Endothelial cell of umbilical vein (primary cell): ENCODE results near the gene SYNE1. TPM values are rescaled to one million over a fixed set of nuclear protein-coding genes. Genes with fewer than 3 reads are reported as not detected.
A peak's percentile ranks its signal among the peaks of the same experiment; 100 is the strongest.

ENCODE experiments used
- BruUV-seq: library from RNA; stranded (reverse); fragments of 400-500 nt; replicated peaks from 2 replicates; lab custom pipeline; 2021; lab: Mats Ljungman, UMichigan
- CTCF ChIA-PET: fragments of 300-600, 350-600 bp; sonication (Branson Sonifier 250); formaldehyde crosslinking; loops from one replicate; lab custom pipeline; 2021; ENCODE audit warnings: antibody characterized with exemption, inconsistent platforms; lab: Charles Lee
- POLR2A ChIA-PET: fragments of 300-600, 350-600 bp; sonication (Branson Sonifier 250); formaldehyde crosslinking; loops from one replicate; lab custom pipeline; 2021; ENCODE audit warnings: antibody characterized with exemption, inconsistent platforms; lab: Charles Lee
- DNase-seq: peaks from one replicate; pipeline ENCODE4 v3.0.0-alpha.2; 2011; ENCODE audit warnings: low read depth, low spot score
- FAIRE-seq: peaks from 2 replicates; lab custom pipeline; 2011; peaks lifted over from hg19 to GRCh38; lab: Jason Lieb, UNC
- H2AFZ ChIP-seq: 2 replicates; pipeline ENCODE4 v1.6.0; 2012; ENCODE audit warnings: low read depth, low read length, control low read depth, inconsistent platforms
- H3K27ac ChIP-seq: 2 replicates; pipeline ENCODE4 v1.5.1; 2011; ENCODE audit warnings: low read depth, mild to moderate bottlenecking, control low read depth, low read length, moderate library complexity; ENCODE audit not compliant: insufficient read depth
- H3K27me3 ChIP-seq, 2 experiments: 2 replicates each; pipeline versions ENCODE4 v1.6.0 to v1.6.1; 2011; ENCODE audit warnings: low read length in 2 of 2, mixed read lengths in 1 of 2; ENCODE audit not compliant: control insufficient read depth in 2 of 2, insufficient read depth in 2 of 2
- H3K36me3 ChIP-seq, 2 experiments: 2 replicates in 1 of 2; 3 replicates in 1 of 2; pipeline ENCODE4 v1.5.1; 2011; ENCODE audit warnings: low read length in 2 of 2, mild to moderate bottlenecking in 1 of 2, moderate library complexity in 1 of 2; ENCODE audit not compliant: control insufficient read depth in 2 of 2, insufficient read depth in 2 of 2; ENCODE audit errors: extremely low read depth in 1 of 2
- H3K4me1 ChIP-seq: 3 replicates; pipeline ENCODE4 v1.5.1; 2011; ENCODE audit warnings: mild to moderate bottlenecking, low read length; ENCODE audit not compliant: control insufficient read depth, insufficient read depth; ENCODE audit errors: extremely low read depth
- H3K4me2 ChIP-seq: 2 replicates; pipeline ENCODE4 v1.6.1; 2011; ENCODE audit warnings: low read length, control low read depth, mixed read lengths; ENCODE audit not compliant: insufficient read depth
- H3K4me3 ChIP-seq, 3 experiments: fragments of 200-600 bp in 1 of 3; sonication (generic), shearing (Covaris generic) in 1 of 3; replicated peaks in 1 of 3; 2 replicates each; pipeline ENCODE4 v1.5.1; 2011 to 2016; ENCODE audit warnings: control low read depth in 3 of 3, low read length in 3 of 3, mild to moderate bottlenecking in 2 of 3, inconsistent platforms in 1 of 3, low read depth in 1 of 3, moderate library complexity in 1 of 3; ENCODE audit not compliant: insufficient read depth in 1 of 3
- H3K79me2 ChIP-seq: 2 replicates; pipeline ENCODE4 v1.6.0; 2012; ENCODE audit warnings: low read length, inconsistent platforms; ENCODE audit not compliant: control insufficient read depth, insufficient read depth
- H3K9ac ChIP-seq: replicated peaks from 2 replicates; pipeline ENCODE3; 2011; ENCODE audit warnings: low read length, control low read depth; ENCODE audit not compliant: insufficient read depth; ENCODE audit errors: extremely low read depth
- H3K9me1 ChIP-seq: replicated peaks from 3 replicates; pipeline ENCODE4 v1.6.0; 2011; ENCODE audit warnings: mild to moderate bottlenecking, low read length; ENCODE audit not compliant: control insufficient read depth, insufficient read depth; ENCODE audit errors: extremely low read depth
- H3K9me3 ChIP-seq: replicated peaks from 2 replicates; pipeline ENCODE4 v1.5.1; 2012; ENCODE audit warnings: low read length, inconsistent platforms; ENCODE audit not compliant: control insufficient read depth, insufficient read depth
- H4K20me1 ChIP-seq: replicated peaks from 2 replicates; pipeline ENCODE3; 2011; ENCODE audit warnings: mild to moderate bottlenecking, low read length; ENCODE audit not compliant: control insufficient read depth, insufficient read depth; ENCODE audit errors: extremely low read depth
- CTCF ChIP-seq, 2 donors: IDR thresholded peaks; 1 replicate in 1 of 2; 2 replicates in 1 of 2; pipeline ENCODE4 v1.5.1; 2011; ENCODE audit warnings: low read length in 2 of 2, mild to moderate bottlenecking in 2 of 2, moderate library complexity in 2 of 2, control low read depth in 1 of 2, inconsistent platforms in 1 of 2, low read depth in 1 of 2; ENCODE audit not compliant: insufficient read depth in 1 of 2; ENCODE audit errors: extremely low read depth in 1 of 2
- EZH2 ChIP-seq: IDR thresholded peaks from 2 replicates; pipeline ENCODE4 v1.6.1; 2012; ENCODE audit warnings: borderline replicate concordance, low read depth, mild to moderate bottlenecking, moderate library complexity, low read length, inconsistent platforms; ENCODE audit not compliant: severe bottlenecking
- FOS ChIP-seq: IDR thresholded peaks from 2 replicates; pipeline ENCODE4 v1.6.1; 2011; ENCODE audit warnings: mild to moderate bottlenecking, low read length, moderate library complexity, borderline replicate concordance; ENCODE audit not compliant: insufficient read depth
- GATA2 ChIP-seq: IDR thresholded peaks from 2 replicates; pipeline ENCODE4 v1.7.0; 2011; ENCODE audit warnings: low read depth, mild to moderate bottlenecking, moderate library complexity, mixed read lengths, low read length; ENCODE audit not compliant: insufficient read length, insufficient read depth
- JUN ChIP-seq: IDR thresholded peaks from 2 replicates; pipeline ENCODE4 v1.6.1; 2011; ENCODE audit warnings: borderline replicate concordance, low read depth; ENCODE audit not compliant: insufficient read length, insufficient read depth
- MAX ChIP-seq: IDR thresholded peaks from 2 replicates; pipeline ENCODE4 v1.6.1; 2011; ENCODE audit not compliant: insufficient read depth, insufficient read length
- MYC ChIP-seq: IDR thresholded peaks from one replicate; pipeline ENCODE4 v1.6.1; 2011; ENCODE audit warnings: mild to moderate bottlenecking, low read depth, low read length
- POLR2A ChIP-seq: IDR thresholded peaks from 2 replicates; pipeline ENCODE4 v1.6.1; 2012; ENCODE audit warnings: low read depth, mild to moderate bottlenecking, control low read depth, low read length
- POLR2AphosphoS5 ChIP-seq: IDR thresholded peaks from 2 replicates; pipeline ENCODE4 v1.6.1; 2012; ENCODE audit warnings: low read depth, mild to moderate bottlenecking, control low read depth, low read length, moderate library complexity; ENCODE audit not compliant: insufficient read depth
- dilution Hi-C: fragments of 300-500 bp; cut with MboI; formaldehyde crosslinking; loops from one replicate; pipeline ENCODE4 v1.15.0; 2019; ENCODE audit warnings: low sequenced_read_pairs; ENCODE audit not compliant: extremely low pct_ligation_motif_present
- intact Hi-C: fragments of 100-400 bp; cut with micrococcal nuclease; formaldehyde crosslinking; loops from one replicate; pipeline ENCODE4 v1.10.0; 2022
- polyA plus RNA-seq, 4 experiments: library from polyadenylated mRNA; depleted of rRNA in 3 of 4; stranded (reverse) in 3 of 4; unstranded in 1 of 4; fragments of >200 nt; gene quantifications; 2 replicates each; pipeline versions ENCODE4 v1.2.1 to v1.2.3, GENCODE V29; 2011 to 2012; ENCODE audit warnings: missing spikeins in 1 of 4
- total RNA-seq: library from RNA; stranded (reverse); gene quantifications from 2 replicates; pipeline ENCODE4 v1.2.3, GENCODE V29; 2021

The SYNE1 gene
- total and polyA plus RNA-seq, 2 donors (not counting 3 experiments of a cell fraction or from before 2014, with no cell fraction given) = 26.5 to 52.3 TPM

- H3K4me3 ChIP-seq = no peak overlapping the region
- no peak for FAIRE-seq
- H3K27me3 ChIP-seq = no peaks in the 10 kb centered on the region
- DNase-seq = no peak
- ChIA-PET POLR2A (no interaction called here), CTCF (interaction anchor here (1.0 to 1.7 kb wide), 2 partner anchors 10 to 22 kb away, joined by 3 read pairs; no protein-coding TSS in a partner anchor)
- intact Hi-C loops (loop anchor here (5.0 kb wide), 1 partner anchor 361 kb away; no protein-coding TSS in a partner anchor), dilution Hi-C loops (no loop called here)
- no peak overlapping the region for H3K27ac ChIP-seq
- peaks cover 17% of the 10 kb centered on the region for H3K4me1 ChIP-seq
- no peaks in the 10 kb centered on the region for H3K9me1 ChIP-seq
- H4K20me1 ChIP-seq = no peaks in the 10 kb centered on the region
- H3K36me3 ChIP-seq = no peaks in the 10 kb centered on the region
- no TSS peak for BruUV-seq
- TF ChIP-seq GATA2 (no peak), FOS (no peak), POLR2A (no peak), POLR2AphosphoS5 (no peak), CTCF (IDR thresholded peaks at IDR 0.05; ENCODE audit: extremely low read depth in 1 of 2, insufficient read depth in 1 of 2, low read depth in 1 of 2, low read length in 2 of 2) (no peak), MAX (no peak), EZH2 (no peak), MYC (no peak), JUN (no peak)
- no peaks in the 10 kb centered on the region for H3K9me3 ChIP-seq
- no peak overlapping the region for H3K9ac ChIP-seq
- H3K79me2 ChIP-seq = no peaks in the 10 kb centered on the region
- no peak overlapping the region for H2AFZ ChIP-seq
- peak overlapping the region; percentile 13 for H3K4me2 ChIP-seq
These were observed 174.0 kb downstream of the SYNE1 start for GRCh38 chr6:152463164-152463563.
